ENCODE data around the gene HLA-DPA1.

GRCh38 chr6:33075568-33076405 lies 2.3 kb upstream of the HLA-DPA1 start, which contains the start of gene HLA-DPB1:
- TF ChIP-seq EZH2 (IDR thresholded peaks at IDR 0.05; ENCODE audit: borderline replicate concordance, low read depth, low read length, poor library complexity, severe bottlenecking) (no peak), CTCF (conservative IDR thresholded peaks at IDR 0.05; ENCODE audit: low read depth, low read length) (no peak)

Data from A673 (cell line).